Stomach (tissue), 4 donors: ENCODE results near the gene KLK12.

Experiments
- POLR2A ChIP-seq, 4 donors: fragments of 450-650 bp; IDR thresholded peaks; one replicate each; pipeline ENCODE4 v1.6.1; 2016; ENCODE audit warnings: antibody characterized with exemption in 4 of 4, control low read depth in 2 of 4, mild to moderate bottlenecking in 1 of 4, moderate library complexity in 1 of 4
- TF ChIP-seq, protein P1 (sequence below), 7 experiments: fragments of 450-650 bp in 4 of 7; fragments of 200-600 bp in 3 of 7; sonication (generic) in 3 of 7; IDR thresholded peaks; one replicate each; pipeline ENCODE4 v1.5.1; 2016 to 2019; ENCODE audit warnings: antibody characterized with exemption in 7 of 7, control low read depth in 2 of 7, mild to moderate bottlenecking in 1 of 7

DNA sequence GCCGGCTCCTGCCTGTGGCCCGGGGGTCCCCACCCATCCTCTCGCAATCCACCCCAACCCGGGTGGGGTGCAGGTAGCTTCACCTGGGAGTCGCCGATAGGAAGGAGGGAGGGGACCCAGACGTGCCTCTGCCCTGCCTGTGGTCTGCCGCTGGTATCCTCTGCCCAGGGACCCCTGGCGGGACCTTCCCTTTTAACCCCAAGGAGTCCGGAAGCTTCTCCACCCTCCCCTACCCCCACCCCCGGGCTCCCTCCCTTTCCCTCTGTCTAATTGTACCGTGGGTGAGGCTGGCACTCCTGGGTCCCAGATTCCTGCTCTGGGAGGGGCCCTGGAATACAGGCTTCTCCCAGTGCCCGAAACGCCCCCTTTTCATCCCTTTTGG is 15.3 kb downstream of the KLK12 start, which contains the start of gene KLK10:
- TF ChIP-seq, protein P1, sequence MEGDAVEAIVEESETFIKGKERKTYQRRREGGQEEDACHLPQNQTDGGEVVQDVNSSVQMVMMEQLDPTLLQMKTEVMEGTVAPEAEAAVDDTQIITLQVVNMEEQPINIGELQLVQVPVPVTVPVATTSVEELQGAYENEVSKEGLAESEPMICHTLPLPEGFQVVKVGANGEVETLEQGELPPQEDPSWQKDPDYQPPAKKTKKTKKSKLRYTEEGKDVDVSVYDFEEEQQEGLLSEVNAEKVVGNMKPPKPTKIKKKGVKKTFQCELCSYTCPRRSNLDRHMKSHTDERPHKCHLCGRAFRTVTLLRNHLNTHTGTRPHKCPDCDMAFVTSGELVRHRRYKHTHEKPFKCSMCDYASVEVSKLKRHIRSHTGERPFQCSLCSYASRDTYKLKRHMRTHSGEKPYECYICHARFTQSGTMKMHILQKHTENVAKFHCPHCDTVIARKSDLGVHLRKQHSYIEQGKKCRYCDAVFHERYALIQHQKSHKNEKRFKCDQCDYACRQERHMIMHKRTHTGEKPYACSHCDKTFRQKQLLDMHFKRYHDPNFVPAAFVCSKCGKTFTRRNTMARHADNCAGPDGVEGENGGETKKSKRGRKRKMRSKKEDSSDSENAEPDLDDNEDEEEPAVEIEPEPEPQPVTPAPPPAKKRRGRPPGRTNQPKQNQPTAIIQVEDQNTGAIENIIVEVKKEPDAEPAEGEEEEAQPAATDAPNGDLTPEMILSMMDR (IDR thresholded peaks at IDR 0.05), result no peak
- TF ChIP-seq POLR2A (IDR thresholded peaks at IDR 0.05), result no peak
